OCI-LY3 (cell line): ENCODE results near the gene LSM3.

ENCODE experiments used
- H2AFZ ChIP-seq: fragments of 200-600, 300-600 bp; shearing (Covaris generic); 2 replicates; pipeline ENCODE4 v1.6.0; 2014; ENCODE audit warnings: antibody characterized with exemption, low read depth, low read length
- H3K27ac ChIP-seq: fragments of 200-600, 300-600 bp; sonication (generic); 2 replicates; pipeline ENCODE4 v1.5.1; 2014; ENCODE audit warnings: mild to moderate bottlenecking, low read length, moderate library complexity, mixed read lengths
- H3K27me3 ChIP-seq: fragments of 200-600, 300-600 bp; sonication (generic); 2 replicates; pipeline ENCODE4 v1.6.1; 2014; ENCODE audit warnings: low read depth, low read length, mixed read lengths
- H3K36me3 ChIP-seq: fragments of 200-600, 300-600 bp; sonication (generic); replicated peaks from 2 replicates; pipeline ENCODE3; 2014; ENCODE audit warnings: low read depth, low read length, mixed read lengths
- H3K4me1 ChIP-seq: fragments of 300-600, 200-600 bp; sonication (generic); 2 replicates; pipeline ENCODE4 v1.6.1; 2014; ENCODE audit warnings: low read length, mixed read lengths
- H3K4me2 ChIP-seq: fragments of 200-600, 300-600 bp; sonication (generic); 2 replicates; pipeline ENCODE4 v1.6.1; 2014; ENCODE audit warnings: low read length, mixed read lengths
- H3K4me3 ChIP-seq: fragments of 300-600, 200-600 bp; sonication (generic); 2 replicates; pipeline ENCODE4 v1.5.1; 2014; ENCODE audit warnings: antibody characterized with exemption, mild to moderate bottlenecking, low read length, moderate library complexity
- H3K79me2 ChIP-seq: fragments of 300-600, 200-600 bp; shearing (Covaris generic); 2 replicates; pipeline ENCODE4 v1.6.1; 2014; ENCODE audit warnings: mild to moderate bottlenecking, low read length, mixed read lengths
- H3K9ac ChIP-seq: fragments of 300-600, 200-600 bp; shearing (Covaris generic); 2 replicates; pipeline ENCODE4 v1.6.0; 2014; ENCODE audit warnings: mild to moderate bottlenecking, low read length, moderate library complexity
- H3K9me3 ChIP-seq: fragments of 200-600, 300-600 bp; shearing (Covaris generic); 2 replicates; pipeline ENCODE4 v1.6.1; 2014; ENCODE audit warnings: low read length, mixed read lengths; ENCODE audit not compliant: insufficient read depth
- H4K20me1 ChIP-seq: fragments of 200-600, 300-600 bp; sonication (generic); 2 replicates; pipeline ENCODE4 v1.6.1; 2016; ENCODE audit warnings: low read length, mixed read lengths; ENCODE audit not compliant: insufficient read depth
- EZH2phosphoT487 ChIP-seq: fragments of 200-600 bp; shearing (Covaris generic); IDR thresholded peaks from 2 replicates; pipeline ENCODE4 v1.6.1; 2018; ENCODE audit warnings: antibody characterized with exemption, mixed run types, low read depth
- TF ChIP-seq, protein P1 (sequence below): fragments of 200-600, 300-600 bp; sonication (generic); IDR thresholded peaks from 2 replicates; pipeline ENCODE4 v1.5.1; 2014; ENCODE audit warnings: antibody characterized with exemption, low read length, low read depth

LSM3 gene

DNA sequence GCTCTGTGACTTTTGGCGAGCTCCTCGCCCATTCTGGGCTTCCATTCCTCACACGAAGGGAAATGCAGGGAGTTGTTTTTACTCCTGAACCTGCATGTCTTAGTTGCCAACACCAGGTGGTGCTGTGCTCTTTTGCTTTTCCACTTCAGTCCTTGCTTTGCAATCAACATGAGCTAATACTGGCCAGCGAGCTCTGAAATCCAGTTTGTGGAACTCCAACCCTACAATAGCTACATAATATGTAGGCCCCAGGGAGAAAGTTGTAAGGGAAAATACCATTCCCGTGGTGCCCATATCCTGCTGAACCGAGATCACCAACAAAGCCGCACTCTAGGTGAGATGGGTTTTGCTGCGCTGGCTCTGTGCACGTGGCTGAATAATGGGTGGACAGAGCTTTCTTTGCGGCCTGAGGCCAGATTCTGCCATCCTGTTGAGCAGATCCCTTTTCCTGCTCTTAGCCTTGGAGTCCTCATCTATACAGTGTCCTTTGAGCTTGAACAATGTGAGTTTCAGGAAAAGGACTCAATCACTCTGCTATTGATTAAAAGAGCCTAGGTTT is 25.0 kb downstream of the LSM3 start:
- H3K4me3 ChIP-seq: no peak overlapping the region
- H3K27me3 ChIP-seq: no peaks in the 10 kb centered on the region
- no peaks in the 10 kb centered on the region for H4K20me1 ChIP-seq
- no peak overlapping the region; the same call in 1 of the 2 replicates for H3K4me2 ChIP-seq
- TF ChIP-seq EZH2phosphoT487: no peak
- TF ChIP-seq, protein P1, sequence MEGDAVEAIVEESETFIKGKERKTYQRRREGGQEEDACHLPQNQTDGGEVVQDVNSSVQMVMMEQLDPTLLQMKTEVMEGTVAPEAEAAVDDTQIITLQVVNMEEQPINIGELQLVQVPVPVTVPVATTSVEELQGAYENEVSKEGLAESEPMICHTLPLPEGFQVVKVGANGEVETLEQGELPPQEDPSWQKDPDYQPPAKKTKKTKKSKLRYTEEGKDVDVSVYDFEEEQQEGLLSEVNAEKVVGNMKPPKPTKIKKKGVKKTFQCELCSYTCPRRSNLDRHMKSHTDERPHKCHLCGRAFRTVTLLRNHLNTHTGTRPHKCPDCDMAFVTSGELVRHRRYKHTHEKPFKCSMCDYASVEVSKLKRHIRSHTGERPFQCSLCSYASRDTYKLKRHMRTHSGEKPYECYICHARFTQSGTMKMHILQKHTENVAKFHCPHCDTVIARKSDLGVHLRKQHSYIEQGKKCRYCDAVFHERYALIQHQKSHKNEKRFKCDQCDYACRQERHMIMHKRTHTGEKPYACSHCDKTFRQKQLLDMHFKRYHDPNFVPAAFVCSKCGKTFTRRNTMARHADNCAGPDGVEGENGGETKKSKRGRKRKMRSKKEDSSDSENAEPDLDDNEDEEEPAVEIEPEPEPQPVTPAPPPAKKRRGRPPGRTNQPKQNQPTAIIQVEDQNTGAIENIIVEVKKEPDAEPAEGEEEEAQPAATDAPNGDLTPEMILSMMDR: peak; percentile 92
- no peak overlapping the region for H2AFZ ChIP-seq
- H3K4me1 ChIP-seq: peaks cover 6% of the 10 kb centered on the region; the same call in 1 of the 2 replicates
- no peak overlapping the region for H3K9ac ChIP-seq
- no peak overlapping the region for H3K27ac ChIP-seq
- no peaks in the 10 kb centered on the region for H3K79me2 ChIP-seq
- no peaks in the 10 kb centered on the region for H3K9me3 ChIP-seq
- peaks cover 14% of the 10 kb centered on the region for H3K36me3 ChIP-seq

DNA sequence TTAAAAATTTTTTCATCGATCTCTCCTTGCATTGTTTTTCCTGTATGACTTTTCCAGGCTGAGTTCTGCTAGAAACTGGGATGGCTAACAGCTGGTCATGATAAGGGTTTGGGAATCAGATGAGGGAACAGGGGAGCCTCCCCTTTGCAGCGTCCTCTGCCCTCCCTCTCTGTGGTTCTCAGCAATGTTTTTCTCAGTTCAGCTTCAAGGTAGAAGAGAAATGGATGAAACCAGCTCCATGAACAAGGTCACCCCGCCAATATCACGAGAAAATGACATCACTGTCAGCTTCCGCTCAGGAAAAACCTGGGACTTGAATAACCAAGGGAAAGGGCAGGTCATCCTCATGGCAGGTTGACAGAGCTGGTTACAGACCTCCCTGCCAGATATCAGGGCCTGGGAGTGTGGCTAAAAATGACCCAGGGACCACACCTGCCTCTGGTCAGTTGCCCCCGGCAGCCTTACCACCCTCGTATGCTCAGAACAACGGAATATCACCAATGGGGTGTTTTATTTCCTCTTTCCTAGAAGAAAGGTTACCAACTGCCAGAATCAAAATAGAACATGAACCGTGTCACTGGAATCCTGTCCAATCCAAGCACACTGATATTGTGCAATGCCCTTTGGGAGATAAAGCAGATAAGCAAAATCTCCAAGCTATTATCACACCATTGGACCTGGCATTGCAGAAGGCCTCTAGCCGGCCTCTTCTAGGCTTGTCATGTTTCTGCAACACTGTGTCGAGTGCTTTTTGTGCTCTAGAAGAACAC is 26.1 kb downstream of the LSM3 start:
- Histone ChIP-seq H3K27ac (no peak overlapping the region), H3K9me3 (no peaks in the 10 kb centered on the region), H3K27me3 (no peaks in the 10 kb centered on the region), H2AFZ (no peak overlapping the region), H3K79me2 (no peaks in the 10 kb centered on the region), H3K4me1 (peaks cover 6% of the 10 kb centered on the region; the same call in 1 of the 2 replicates), H3K36me3 (peaks cover 6% of the 10 kb centered on the region), H4K20me1 (no peaks in the 10 kb centered on the region), H3K4me2 (no peak overlapping the region), H3K4me3 (no peak overlapping the region), H3K9ac (no peak overlapping the region)
- TF ChIP-seq, protein P1: no peak
- no peak for TF ChIP-seq EZH2phosphoT487

DNA sequence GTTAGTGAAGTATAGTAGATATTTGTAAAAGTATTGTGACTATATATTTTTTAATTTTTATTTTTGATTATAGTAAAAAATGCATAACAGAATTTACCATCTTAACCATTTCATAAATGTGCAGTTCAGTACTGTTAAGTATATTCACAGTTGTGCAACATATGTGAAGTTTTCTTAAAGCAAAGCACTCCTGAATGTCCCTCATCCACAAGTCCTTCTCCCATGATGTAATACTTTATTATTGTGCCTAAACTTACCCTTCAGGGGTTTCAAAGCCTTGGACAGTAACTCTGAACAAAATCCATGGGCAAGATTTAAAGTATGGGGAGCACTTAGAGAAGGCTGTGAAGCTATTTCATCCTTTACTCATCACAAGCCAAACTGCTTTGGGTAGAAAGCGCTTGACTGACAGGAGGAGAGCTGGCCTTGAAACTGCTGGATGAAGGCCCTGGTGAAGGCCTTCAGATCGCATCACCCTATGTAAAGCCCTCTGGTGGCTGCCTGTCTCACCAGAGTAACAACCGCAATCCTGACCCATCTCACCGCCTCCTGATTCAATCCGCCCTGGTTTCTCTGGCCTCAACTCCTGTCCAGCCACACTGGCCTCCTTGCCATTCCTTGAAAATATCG is 28.0 kb downstream of the LSM3 start:
- H3K4me3 ChIP-seq: no peak overlapping the region
- H4K20me1 ChIP-seq: no peaks in the 10 kb centered on the region
- H2AFZ ChIP-seq: no peak overlapping the region
- no peak overlapping the region for H3K4me2 ChIP-seq
- H3K27ac ChIP-seq: no peak overlapping the region
- H3K36me3 ChIP-seq: no peaks in the 10 kb centered on the region
- no peak for TF ChIP-seq EZH2phosphoT487
- TF ChIP-seq, protein P1: peak; percentile 11; the same call in 1 of the 2 replicates
- peaks cover 6% of the 10 kb centered on the region; the same call in 1 of the 2 replicates for H3K4me1 ChIP-seq
- no peaks in the 10 kb centered on the region for H3K9me3 ChIP-seq
- no peaks in the 10 kb centered on the region for H3K27me3 ChIP-seq
- H3K79me2 ChIP-seq: no peaks in the 10 kb centered on the region
- no peak overlapping the region for H3K9ac ChIP-seq

DNA sequence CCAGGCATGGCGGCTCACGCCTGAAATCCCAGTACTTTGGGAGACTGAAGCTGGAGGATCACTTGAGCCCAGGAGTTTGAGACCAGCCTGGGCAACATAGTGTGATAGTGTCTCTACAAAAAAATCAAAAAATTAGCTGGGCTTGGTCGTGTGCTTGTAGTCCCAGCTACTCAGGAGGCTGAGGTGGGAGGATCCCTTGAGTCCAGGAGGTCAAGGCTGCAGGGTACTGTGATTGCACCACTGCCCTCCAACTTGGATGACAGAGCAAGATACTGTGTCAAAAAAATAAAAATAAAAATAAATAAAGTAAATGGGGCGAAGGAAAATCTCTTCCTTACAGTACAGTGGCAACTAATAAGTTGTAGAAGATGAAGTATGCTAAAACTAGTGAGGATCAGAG is 29.6 kb downstream of the LSM3 start:
- TF ChIP-seq, protein P1: no peak
- no peak for TF ChIP-seq EZH2phosphoT487

More for the DNA sequence above, 29.6 kb downstream of the LSM3 start:
- Histone ChIP-seq H3K4me1 (no peaks in the 10 kb centered on the region), H3K27ac (no peak overlapping the region), H3K36me3 (no peaks in the 10 kb centered on the region), H2AFZ (no peak overlapping the region), H3K27me3 (no peaks in the 10 kb centered on the region), H4K20me1 (no peaks in the 10 kb centered on the region), H3K79me2 (no peaks in the 10 kb centered on the region), H3K9me3 (no peaks in the 10 kb centered on the region), H3K4me3 (no peak overlapping the region), H3K4me2 (no peak overlapping the region), H3K9ac (no peak overlapping the region)
